GM23338 (cell line): Measurements from ENCODE around the gene PDE4B.

Source experiments
- CREB1 ChIP-seq: fragments of 250-450 bp; sonication (Bioruptor Pico); IDR thresholded peaks from 2 replicates; pipeline ENCODE4 v1.5.0; 2020; ENCODE audit warnings: low read depth, mild to moderate bottlenecking, moderate library complexity
- EZH2 ChIP-seq: fragments of 200-600 bp; sonication (generic); IDR thresholded peaks from one replicate; pipeline ENCODE4 v1.8.0; 2017; ENCODE audit warnings: antibody characterized with exemption, mild to moderate bottlenecking, low read depth; ENCODE audit not compliant: unreplicated experiment
- EZH2phosphoT487 ChIP-seq: fragments of 200-600 bp; sonication (generic); IDR thresholded peaks from one replicate; pipeline ENCODE4 v1.8.1; 2018; ENCODE audit warnings: antibody characterized with exemption; ENCODE audit not compliant: unreplicated experiment
- JUNB ChIP-seq: IDR thresholded peaks from one replicate; pipeline ENCODE4 v1.6.1; 2016; ENCODE audit warnings: antibody characterized with exemption; ENCODE audit not compliant: unreplicated experiment
- NANOG ChIP-seq: IDR thresholded peaks from 2 replicates; pipeline ENCODE4 v1.6.1; 2016; ENCODE audit warnings: antibody characterized with exemption, borderline replicate concordance
- POLR2AphosphoS5 ChIP-seq: IDR thresholded peaks from 2 replicates; pipeline ENCODE4 v1.6.1; 2016; ENCODE audit warnings: antibody characterized with exemption, low read depth
- STAT1 ChIP-seq: IDR thresholded peaks from one replicate; pipeline ENCODE4 v1.6.1; 2016; ENCODE audit warnings: antibody characterized with exemption; ENCODE audit not compliant: unreplicated experiment
- ZNF114 ChIP-seq: fragments of 250-450 bp; sonication (Bioruptor Pico); IDR thresholded peaks from 2 replicates; pipeline ENCODE4 v1.5.0; 2020; ENCODE audit warnings: mild to moderate bottlenecking, moderate library complexity
- ZNF331 ChIP-seq: fragments of 250-450 bp; sonication (Bioruptor Pico); IDR thresholded peaks from 2 replicates; pipeline ENCODE4 v1.5.0; 2020; ENCODE audit warnings: low read depth, mild to moderate bottlenecking, moderate library complexity
- TF ChIP-seq, protein P1 (sequence below): IDR thresholded peaks from one replicate; pipeline ENCODE4 v1.6.1; 2018; ENCODE audit warnings: antibody characterized with exemption; ENCODE audit not compliant: unreplicated experiment
- TF ChIP-seq, protein P2 (sequence below), 2 experiments: fragments of 200-600 bp in 1 of 2; sonication (generic) in 1 of 2; conservative IDR thresholded peaks; 2 replicates each; pipeline versions ENCODE4 v1.5.1 to v1.6.1; 2016 to 2017; ENCODE audit warnings: antibody characterized with exemption in 2 of 2, low read depth in 2 of 2, mild to moderate bottlenecking in 2 of 2, moderate library complexity in 1 of 2
- TF ChIP-seq, protein P3 (sequence below): IDR thresholded peaks from 2 replicates; pipeline ENCODE4 v1.6.1; 2016; ENCODE audit warnings: antibody characterized with exemption
- TF ChIP-seq, protein P4 (sequence below): fragments of 250-450 bp; sonication (Bioruptor Pico); IDR thresholded peaks from 2 replicates; pipeline ENCODE4 v1.5.0; 2020; ENCODE audit warnings: mild to moderate bottlenecking, moderate library complexity

DNA sequence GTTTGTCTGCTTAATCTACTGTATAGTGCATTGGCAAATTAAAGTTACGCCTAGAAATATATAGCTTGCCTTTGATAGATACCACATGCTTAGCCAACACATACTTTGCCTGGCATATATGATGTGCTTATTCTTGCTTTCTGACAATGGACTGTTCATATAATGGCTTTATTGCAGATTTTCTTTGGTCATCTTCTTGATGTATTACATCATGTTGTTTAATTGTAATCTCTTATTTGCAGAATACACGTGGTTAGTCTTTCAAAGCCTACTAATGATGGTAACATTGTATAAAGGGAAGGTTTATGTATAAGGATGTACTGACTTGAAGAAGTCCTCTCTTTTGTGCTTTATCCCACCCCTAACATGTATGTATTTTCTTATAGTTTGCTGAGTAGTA lies 201.5 kb downstream of the PDE4B start:
- TF ChIP-seq, protein P1, sequence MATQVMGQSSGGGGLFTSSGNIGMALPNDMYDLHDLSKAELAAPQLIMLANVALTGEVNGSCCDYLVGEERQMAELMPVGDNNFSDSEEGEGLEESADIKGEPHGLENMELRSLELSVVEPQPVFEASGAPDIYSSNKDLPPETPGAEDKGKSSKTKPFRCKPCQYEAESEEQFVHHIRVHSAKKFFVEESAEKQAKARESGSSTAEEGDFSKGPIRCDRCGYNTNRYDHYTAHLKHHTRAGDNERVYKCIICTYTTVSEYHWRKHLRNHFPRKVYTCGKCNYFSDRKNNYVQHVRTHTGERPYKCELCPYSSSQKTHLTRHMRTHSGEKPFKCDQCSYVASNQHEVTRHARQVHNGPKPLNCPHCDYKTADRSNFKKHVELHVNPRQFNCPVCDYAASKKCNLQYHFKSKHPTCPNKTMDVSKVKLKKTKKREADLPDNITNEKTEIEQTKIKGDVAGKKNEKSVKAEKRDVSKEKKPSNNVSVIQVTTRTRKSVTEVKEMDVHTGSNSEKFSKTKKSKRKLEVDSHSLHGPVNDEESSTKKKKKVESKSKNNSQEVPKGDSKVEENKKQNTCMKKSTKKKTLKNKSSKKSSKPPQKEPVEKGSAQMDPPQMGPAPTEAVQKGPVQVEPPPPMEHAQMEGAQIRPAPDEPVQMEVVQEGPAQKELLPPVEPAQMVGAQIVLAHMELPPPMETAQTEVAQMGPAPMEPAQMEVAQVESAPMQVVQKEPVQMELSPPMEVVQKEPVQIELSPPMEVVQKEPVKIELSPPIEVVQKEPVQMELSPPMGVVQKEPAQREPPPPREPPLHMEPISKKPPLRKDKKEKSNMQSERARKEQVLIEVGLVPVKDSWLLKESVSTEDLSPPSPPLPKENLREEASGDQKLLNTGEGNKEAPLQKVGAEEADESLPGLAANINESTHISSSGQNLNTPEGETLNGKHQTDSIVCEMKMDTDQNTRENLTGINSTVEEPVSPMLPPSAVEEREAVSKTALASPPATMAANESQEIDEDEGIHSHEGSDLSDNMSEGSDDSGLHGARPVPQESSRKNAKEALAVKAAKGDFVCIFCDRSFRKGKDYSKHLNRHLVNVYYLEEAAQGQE, result no peak
- TF ChIP-seq CREB1 (CRISPR knock-in tag) (no peak), EZH2 (no peak), POLR2AphosphoS5 (no peak), EZH2phosphoT487 (no peak), JUNB (no peak), ZNF331 (CRISPR knock-in tag) (no peak), STAT1 (no peak), ZNF114 (no peak), NANOG (no peak)
- TF ChIP-seq, protein P2, sequence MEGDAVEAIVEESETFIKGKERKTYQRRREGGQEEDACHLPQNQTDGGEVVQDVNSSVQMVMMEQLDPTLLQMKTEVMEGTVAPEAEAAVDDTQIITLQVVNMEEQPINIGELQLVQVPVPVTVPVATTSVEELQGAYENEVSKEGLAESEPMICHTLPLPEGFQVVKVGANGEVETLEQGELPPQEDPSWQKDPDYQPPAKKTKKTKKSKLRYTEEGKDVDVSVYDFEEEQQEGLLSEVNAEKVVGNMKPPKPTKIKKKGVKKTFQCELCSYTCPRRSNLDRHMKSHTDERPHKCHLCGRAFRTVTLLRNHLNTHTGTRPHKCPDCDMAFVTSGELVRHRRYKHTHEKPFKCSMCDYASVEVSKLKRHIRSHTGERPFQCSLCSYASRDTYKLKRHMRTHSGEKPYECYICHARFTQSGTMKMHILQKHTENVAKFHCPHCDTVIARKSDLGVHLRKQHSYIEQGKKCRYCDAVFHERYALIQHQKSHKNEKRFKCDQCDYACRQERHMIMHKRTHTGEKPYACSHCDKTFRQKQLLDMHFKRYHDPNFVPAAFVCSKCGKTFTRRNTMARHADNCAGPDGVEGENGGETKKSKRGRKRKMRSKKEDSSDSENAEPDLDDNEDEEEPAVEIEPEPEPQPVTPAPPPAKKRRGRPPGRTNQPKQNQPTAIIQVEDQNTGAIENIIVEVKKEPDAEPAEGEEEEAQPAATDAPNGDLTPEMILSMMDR (conservative IDR thresholded peaks at IDR 0.05; ENCODE audit: low read depth in 2 of 2), result no peak
- TF ChIP-seq, protein P3, sequence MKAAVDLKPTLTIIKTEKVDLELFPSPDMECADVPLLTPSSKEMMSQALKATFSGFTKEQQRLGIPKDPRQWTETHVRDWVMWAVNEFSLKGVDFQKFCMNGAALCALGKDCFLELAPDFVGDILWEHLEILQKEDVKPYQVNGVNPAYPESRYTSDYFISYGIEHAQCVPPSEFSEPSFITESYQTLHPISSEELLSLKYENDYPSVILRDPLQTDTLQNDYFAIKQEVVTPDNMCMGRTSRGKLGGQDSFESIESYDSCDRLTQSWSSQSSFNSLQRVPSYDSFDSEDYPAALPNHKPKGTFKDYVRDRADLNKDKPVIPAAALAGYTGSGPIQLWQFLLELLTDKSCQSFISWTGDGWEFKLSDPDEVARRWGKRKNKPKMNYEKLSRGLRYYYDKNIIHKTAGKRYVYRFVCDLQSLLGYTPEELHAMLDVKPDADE, result no peak
- TF ChIP-seq, protein P4, sequence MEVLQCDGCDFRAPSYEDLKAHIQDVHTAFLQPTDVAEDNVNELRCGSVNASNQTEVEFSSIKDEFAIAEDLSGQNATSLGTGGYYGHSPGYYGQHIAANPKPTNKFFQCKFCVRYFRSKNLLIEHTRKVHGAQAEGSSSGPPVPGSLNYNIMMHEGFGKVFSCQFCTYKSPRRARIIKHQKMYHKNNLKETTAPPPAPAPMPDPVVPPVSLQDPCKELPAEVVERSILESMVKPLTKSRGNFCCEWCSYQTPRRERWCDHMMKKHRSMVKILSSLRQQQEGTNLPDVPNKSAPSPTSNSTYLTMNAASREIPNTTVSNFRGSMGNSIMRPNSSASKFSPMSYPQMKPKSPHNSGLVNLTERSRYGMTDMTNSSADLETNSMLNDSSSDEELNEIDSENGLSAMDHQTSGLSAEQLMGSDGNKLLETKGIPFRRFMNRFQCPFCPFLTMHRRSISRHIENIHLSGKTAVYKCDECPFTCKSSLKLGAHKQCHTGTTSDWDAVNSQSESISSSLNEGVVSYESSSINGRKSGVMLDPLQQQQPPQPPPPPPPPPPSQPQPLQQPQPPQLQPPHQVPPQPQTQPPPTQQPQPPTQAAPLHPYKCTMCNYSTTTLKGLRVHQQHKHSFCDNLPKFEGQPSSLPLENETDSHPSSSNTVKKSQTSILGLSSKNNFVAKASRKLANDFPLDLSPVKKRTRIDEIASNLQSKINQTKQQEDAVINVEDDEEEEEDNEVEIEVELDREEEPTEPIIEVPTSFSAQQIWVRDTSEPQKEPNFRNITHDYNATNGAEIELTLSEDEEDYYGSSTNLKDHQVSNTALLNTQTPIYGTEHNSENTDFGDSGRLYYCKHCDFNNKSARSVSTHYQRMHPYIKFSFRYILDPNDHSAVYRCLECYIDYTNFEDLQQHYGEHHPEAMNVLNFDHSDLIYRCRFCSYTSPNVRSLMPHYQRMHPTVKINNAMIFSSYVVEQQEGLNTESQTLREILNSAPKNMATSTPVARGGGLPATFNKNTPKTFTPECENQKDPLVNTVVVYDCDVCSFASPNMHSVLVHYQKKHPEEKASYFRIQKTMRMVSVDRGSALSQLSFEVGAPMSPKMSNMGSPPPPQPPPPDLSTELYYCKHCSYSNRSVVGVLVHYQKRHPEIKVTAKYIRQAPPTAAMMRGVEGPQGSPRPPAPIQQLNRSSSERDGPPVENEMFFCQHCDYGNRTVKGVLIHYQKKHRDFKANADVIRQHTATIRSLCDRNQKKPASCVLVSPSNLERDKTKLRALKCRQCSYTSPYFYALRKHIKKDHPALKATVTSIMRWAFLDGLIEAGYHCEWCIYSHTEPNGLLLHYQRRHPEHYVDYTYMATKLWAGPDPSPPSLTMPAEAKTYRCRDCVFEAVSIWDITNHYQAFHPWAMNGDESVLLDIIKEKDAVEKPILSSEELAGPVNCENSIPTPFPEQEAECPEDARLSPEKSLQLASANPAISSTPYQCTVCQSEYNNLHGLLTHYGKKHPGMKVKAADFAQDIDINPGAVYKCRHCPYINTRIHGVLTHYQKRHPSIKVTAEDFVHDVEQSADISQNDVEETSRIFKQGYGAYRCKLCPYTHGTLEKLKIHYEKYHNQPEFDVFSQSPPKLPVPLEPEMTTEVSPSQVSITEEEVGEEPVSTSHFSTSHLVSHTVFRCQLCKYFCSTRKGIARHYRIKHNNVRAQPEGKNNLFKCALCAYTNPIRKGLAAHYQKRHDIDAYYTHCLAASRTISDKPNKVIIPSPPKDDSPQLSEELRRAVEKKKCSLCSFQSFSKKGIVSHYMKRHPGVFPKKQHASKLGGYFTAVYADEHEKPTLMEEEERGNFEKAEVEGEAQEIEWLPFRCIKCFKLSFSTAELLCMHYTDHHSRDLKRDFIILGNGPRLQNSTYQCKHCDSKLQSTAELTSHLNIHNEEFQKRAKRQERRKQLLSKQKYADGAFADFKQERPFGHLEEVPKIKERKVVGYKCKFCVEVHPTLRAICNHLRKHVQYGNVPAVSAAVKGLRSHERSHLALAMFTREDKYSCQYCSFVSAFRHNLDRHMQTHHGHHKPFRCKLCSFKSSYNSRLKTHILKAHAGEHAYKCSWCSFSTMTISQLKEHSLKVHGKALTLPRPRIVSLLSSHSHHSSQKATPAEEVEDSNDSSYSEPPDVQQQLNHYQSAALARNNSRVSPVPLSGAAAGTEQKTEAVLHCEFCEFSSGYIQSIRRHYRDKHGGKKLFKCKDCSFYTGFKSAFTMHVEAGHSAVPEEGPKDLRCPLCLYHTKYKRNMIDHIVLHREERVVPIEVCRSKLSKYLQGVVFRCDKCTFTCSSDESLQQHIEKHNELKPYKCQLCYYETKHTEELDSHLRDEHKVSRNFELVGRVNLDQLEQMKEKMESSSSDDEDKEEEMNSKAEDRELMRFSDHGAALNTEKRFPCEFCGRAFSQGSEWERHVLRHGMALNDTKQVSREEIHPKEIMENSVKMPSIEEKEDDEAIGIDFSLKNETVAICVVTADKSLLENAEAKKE (CRISPR knock-in tag), result no peak
